Stimulated activated naive B cell treated with anti-CD40 and anti-IgM and Interleukin-4, amounts not matched to agents 10 μg/mL and 1 μg/mL and 100 μg/mL, for 72 hours (primary cell): ENCODE results near the gene GRK5.

ENCODE experiments used
- ATAC-seq, 2 donors: fragments of 150-1000 bp; cut with Tn5 transposase; replicated peaks; 2 replicates each; pipeline ENCODE4 v1.10.0; 2021; ENCODE audit warnings: moderate library complexity in 1 of 2
- DNase-seq: peaks from one replicate; pipeline ENCODE4 v3.0.0; 2021
- H3K27ac Mint-ChIP-seq: one replicate; pipeline ENCODE4 v1.8.0; 2022; ENCODE audit warnings: mild to moderate bottlenecking, mixed read lengths
- H3K27me3 Mint-ChIP-seq, 2 donors: one replicate each; pipeline ENCODE4 v1.8.0; 2022; ENCODE audit warnings: mixed read lengths in 2 of 2
- H3K36me3 Mint-ChIP-seq, 2 donors: one replicate each; pipeline ENCODE4 v1.8.0; 2022; ENCODE audit warnings: mixed read lengths in 2 of 2, mild to moderate bottlenecking in 1 of 2
- H3K4me1 Mint-ChIP-seq, 2 donors: one replicate each; pipeline ENCODE4 v1.8.0; 2022; ENCODE audit warnings: mixed read lengths in 2 of 2, mild to moderate bottlenecking in 1 of 2
- H3K4me3 Mint-ChIP-seq, 2 donors: one replicate each; pipeline ENCODE4 v1.8.0; 2022; ENCODE audit warnings: mild to moderate bottlenecking in 2 of 2, mixed read lengths in 2 of 2, moderate library complexity in 1 of 2
- H3K9me3 Mint-ChIP-seq, 2 donors: one replicate each; pipeline ENCODE4 v1.8.0; 2022; ENCODE audit warnings: mixed read lengths in 2 of 2, mild to moderate bottlenecking in 1 of 2

Gene GRK5

DNA sequence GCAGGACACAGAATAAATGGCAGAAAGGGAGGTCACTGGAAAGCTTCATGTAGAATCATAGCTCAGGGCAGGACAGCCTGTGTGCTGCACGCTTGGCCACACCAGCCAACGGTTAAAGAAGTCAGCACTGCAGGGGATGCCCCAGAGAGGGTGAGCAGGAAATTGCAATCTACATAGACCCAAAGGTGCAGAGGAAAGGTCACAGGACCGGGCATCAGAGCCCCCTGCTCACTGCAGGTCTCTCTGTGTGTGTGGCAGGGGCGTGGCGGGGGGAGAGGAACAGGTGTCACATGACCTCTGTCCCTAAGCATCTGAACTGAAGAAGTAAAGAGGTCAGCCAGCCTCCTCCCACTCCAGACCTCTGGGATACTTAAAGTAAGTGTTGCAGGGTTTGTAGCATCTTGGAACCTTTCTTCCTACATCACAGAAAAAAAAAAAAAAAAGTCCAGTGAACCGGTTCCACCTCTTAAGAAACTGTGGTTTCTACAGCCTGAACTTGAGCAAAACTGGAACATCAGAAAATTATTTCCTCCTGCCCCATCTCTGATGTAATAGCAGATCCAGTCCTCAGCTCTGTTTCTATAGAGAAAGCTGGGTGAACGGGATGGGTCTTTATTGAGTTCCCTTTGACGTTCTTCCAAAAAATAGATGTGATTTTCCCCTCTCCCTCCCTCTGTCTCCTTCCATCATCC is 270.9 kb downstream of the GRK5 start:
- DNase-seq (peak; percentile 85), ATAC-seq (peak; percentile 95 to 96)
- H3K27ac Mint-ChIP-seq = peak overlapping the region; percentile 94
- H3K27me3 Mint-ChIP-seq = no peaks in the 10 kb centered on the region
- H3K4me3 Mint-ChIP-seq = peak overlapping the region; percentile 68 to 73
- peaks cover 33 to 56% of the 10 kb centered on the region in 2 donors for H3K4me1 Mint-ChIP-seq
- peaks cover 4 to 9% of the 10 kb centered on the region in 2 donors for H3K36me3 Mint-ChIP-seq
- H3K9me3 Mint-ChIP-seq = peaks cover 4% of the 10 kb centered on the region in 2 donors

DNA sequence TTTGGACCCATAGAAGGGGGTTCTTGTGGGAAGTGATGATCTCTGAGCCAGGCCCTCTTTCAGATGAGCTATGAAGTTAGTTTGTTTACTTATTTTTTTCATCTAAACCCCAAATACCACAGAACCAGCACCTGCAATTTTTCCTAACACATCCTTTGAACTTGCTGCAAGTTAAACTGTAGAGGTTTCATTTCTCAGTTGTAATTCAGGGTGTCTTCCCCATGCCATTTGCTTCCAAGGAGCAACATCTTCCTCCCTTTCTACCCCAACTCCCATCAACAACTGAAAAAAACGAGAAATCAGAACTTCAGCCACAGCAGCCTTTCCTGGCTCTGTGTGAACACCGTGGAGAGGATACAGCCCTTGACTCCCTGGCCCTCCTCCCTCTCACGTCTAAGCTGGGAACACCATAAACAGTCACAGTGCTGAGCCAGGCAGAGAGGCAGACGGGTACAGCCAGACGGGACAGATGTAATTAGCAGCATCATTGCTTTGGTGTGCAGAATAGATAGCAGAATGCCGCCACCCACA is 271.5 kb downstream of the GRK5 start:
- Mint-ChIP-seq H3K4me1 (peaks cover 32 to 50% of the 10 kb centered on the region in 2 donors), H3K27me3 (no peaks in the 10 kb centered on the region), H3K4me3 (peak overlapping the region; percentile 68 to 73), H3K36me3 (peaks cover 3 to 7% of the 10 kb centered on the region in 2 donors), H3K9me3 (peaks cover 2 to 4% of the 10 kb centered on the region in 2 donors), H3K27ac (peak overlapping the region; percentile 94)
- ATAC-seq (no peak), DNase-seq (no peak)

DNA sequence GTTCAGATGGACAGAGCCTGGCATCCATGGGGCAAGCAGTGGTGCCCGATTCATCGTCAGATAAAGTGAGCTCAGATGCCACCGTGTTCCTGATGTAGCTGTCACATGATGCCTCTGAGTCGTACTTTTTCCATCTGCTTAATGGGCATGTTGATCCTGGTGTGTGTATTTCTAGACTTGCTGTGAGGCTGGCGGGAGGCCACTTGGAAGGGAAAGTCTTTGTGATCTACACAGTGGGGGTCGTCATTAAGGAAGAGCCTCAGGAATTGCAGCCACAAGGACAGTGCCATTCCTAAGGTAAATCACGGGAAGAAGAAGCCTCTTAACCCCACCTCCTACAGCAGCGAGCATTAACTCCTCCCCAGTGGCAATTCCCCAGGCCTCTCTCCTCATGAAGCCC is 272.2 kb downstream of the GRK5 start:
- no peak overlapping the region for H3K4me3 Mint-ChIP-seq

DNA sequence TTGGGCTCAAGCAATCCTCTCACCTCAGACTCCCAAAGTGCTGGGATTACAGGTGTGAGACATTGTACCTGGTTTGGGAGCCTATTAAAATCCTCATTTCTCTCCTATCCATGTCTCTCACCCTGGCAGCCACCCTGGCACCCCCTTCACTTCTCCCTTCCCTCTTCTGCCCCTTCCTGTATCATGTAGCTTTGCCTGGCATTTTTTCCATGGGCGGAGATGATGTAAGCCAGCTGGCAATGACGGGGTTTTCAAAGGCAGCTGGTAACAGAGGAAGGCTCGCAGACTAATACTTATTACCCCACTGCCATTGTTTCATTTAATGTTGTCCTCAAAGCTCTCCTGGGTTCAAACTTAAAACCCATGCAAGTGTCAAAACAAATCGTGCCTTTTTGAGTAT is 273.3 kb downstream of the GRK5 start:
- Mint-ChIP-seq H3K36me3 (peaks cover 2 to 5% of the 10 kb centered on the region in 2 donors), H3K4me1 (peaks cover 30 to 47% of the 10 kb centered on the region in 2 donors), H3K27me3 (no peaks in the 10 kb centered on the region), H3K9me3 (peaks cover 0 to 2% of the 10 kb centered on the region in 2 donors), H3K4me3 (no peak overlapping the region), H3K27ac (peak overlapping the region; percentile 42)
- ATAC-seq = no peak
- no peak for DNase-seq

More for the DNA sequence above, 272.2 kb downstream of the GRK5 start:
- Mint-ChIP-seq H3K9me3 (peaks cover 0 to 2% of the 10 kb centered on the region in 2 donors), H3K36me3 (peaks cover 2 to 5% of the 10 kb centered on the region in 2 donors), H3K4me1 (peaks cover 30 to 47% of the 10 kb centered on the region in 2 donors), H3K27ac (peak overlapping the region; percentile 25), H3K27me3 (no peaks in the 10 kb centered on the region)
- DNase-seq = no peak
- ATAC-seq = no peak

DNA sequence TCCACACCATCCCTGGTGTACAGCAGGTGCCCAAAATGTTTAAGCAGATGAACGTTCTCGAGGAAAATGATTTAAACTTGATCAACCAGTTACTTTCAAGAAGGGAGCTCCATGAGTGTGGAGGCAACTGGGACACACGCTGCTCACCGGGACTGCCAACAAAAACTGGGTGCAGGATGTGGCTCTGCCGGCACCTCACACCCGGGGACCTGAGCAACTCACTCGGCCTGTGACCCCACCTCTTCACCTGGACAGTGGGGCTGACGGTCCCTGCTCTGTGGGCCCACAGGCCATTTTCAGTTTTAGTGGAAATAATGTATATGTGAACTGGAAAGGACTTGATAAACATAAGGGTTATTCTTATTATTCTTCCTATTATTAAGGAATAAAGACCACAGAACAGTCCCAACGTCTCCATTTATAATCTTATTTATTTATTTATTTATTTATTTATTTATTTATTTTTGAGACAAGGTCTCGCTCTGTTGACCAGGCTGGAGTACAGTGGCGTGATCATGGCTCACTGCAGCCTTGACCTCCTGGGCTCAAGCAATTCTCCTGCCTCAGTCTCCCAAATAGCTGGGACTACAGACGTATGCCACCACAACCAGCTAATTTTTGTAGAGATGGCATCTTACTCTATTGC is 274.5 kb downstream of the GRK5 start:
- DNase-seq (no peak), ATAC-seq (no peak)
- peaks cover 28 to 35% of the 10 kb centered on the region in 2 donors for H3K4me1 Mint-ChIP-seq
- H3K4me3 Mint-ChIP-seq = no peak overlapping the region
- peaks cover 0 to 2% of the 10 kb centered on the region in 2 donors for H3K9me3 Mint-ChIP-seq
- no peaks in the 10 kb centered on the region for H3K27me3 Mint-ChIP-seq
- no peak overlapping the region for H3K27ac Mint-ChIP-seq
- peaks cover 2 to 5% of the 10 kb centered on the region in 2 donors for H3K36me3 Mint-ChIP-seq

DNA sequence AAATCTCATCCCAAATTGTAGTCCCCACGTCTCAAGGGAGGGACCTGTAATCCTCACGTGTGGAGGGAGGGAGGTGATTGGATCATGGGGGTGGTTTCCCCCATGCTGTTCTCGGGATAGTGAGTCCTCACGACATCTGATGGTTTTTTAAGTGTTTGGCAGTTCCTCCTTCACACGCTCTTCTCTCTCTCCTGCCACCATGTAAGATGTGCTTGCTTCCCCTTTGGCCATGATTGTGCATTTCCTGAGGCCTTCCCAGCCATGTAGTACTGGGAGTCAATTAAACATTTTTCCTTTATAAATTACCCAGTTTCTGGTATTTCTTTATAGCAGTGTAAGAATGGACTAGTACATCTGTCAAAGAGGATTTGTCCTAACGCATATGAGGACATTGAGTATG is 275.6 kb downstream of the GRK5 start:
- no peak overlapping the region for H3K4me3 Mint-ChIP-seq
- peaks cover 0 to 2% of the 10 kb centered on the region in 2 donors for H3K9me3 Mint-ChIP-seq
- peaks cover 18 to 24% of the 10 kb centered on the region in 2 donors for H3K4me1 Mint-ChIP-seq
- no peaks in the 10 kb centered on the region for H3K27me3 Mint-ChIP-seq
- ATAC-seq (no peak), DNase-seq (no peak)
- H3K27ac Mint-ChIP-seq = no peak overlapping the region
- H3K36me3 Mint-ChIP-seq = peaks cover 2 to 5% of the 10 kb centered on the region in 2 donors

DNA sequence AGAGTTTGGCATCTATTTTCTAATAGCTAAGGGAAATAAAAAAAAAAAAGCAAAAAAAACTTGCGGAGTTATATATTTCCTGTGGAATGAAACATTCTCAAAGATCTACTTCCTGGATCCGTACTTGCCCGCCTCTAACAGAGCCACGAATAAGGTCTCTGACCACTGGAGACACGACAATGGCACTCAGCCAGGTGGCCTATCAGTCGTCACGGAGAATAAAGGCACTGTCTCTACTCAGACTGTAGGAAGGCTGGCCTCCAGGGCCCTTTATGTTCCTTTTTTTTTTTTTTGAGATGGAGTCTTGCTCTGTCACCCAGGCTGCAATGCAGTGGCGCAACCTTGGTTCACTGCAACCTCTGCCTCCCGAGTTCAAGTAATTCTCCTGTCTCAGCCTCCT is 276.5 kb downstream of the GRK5 start:
- Mint-ChIP-seq H3K4me1 (peaks cover 11 to 16% of the 10 kb centered on the region in 2 donors), H3K27me3 (no peaks in the 10 kb centered on the region), H3K4me3 (no peak overlapping the region), H3K9me3 (peaks cover 0 to 2% of the 10 kb centered on the region in 2 donors), H3K27ac (no peak overlapping the region), H3K36me3 (peaks cover 2 to 5% of the 10 kb centered on the region in 2 donors)
- ATAC-seq = no peak
- DNase-seq = no peak

DNA sequence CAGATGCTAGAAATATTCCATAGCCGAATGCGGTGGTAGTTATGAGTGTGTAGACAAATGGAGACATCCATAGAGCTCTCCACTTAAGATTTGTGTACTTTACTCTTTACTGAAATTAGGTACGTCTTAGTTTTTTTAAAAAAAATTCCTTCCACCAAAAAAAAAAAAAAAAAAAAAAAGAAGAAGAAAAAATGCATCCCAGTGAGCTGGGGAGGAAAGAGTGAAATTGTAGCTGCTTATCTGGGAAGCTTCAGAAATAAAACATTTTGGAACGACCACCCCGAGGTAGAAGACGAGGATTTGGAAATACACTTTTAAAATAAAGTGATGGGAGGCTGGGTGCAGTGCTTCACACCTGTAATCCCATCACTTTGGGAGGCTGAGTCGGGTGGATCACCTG is 281.3 kb downstream of the GRK5 start:
- Mint-ChIP-seq H3K4me3 (no peak overlapping the region), H3K27ac (no peak overlapping the region), H3K27me3 (no peaks in the 10 kb centered on the region), H3K9me3 (no peaks in the 10 kb centered on the region), H3K4me1 (peaks cover 10 to 12% of the 10 kb centered on the region in 2 donors), H3K36me3 (peaks cover 0 to 5% of the 10 kb centered on the region in 2 donors)
- DNase-seq (no peak), ATAC-seq (no peak)

DNA sequence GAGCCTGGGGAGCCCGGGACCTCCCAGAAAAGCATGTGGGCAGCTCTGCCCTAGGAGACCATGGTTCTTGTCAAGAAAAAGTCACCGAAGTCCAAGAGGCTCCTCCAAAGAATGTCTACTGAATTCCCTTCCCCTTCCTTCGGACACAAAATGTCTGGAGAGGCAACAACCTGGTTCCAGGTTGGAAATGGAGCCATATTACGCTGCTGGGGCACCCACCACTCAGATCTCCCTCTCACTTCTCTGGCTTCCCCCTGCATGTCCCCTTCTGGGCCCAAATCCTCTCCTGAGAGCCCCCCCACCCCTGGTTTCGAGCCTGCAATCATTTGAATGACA is 282.6 kb downstream of the GRK5 start:
- H3K4me1 Mint-ChIP-seq = peaks cover 20 to 25% of the 10 kb centered on the region in 2 donors
- no peaks in the 10 kb centered on the region for H3K27me3 Mint-ChIP-seq
- peaks cover 3 to 9% of the 10 kb centered on the region in 2 donors for H3K36me3 Mint-ChIP-seq
- no peak for DNase-seq
- peak overlapping the region; percentile 90 for H3K27ac Mint-ChIP-seq
- H3K4me3 Mint-ChIP-seq = peak overlapping the region; percentile 87 to 92
- H3K9me3 Mint-ChIP-seq = no peaks in the 10 kb centered on the region
- ATAC-seq = no peak

DNA sequence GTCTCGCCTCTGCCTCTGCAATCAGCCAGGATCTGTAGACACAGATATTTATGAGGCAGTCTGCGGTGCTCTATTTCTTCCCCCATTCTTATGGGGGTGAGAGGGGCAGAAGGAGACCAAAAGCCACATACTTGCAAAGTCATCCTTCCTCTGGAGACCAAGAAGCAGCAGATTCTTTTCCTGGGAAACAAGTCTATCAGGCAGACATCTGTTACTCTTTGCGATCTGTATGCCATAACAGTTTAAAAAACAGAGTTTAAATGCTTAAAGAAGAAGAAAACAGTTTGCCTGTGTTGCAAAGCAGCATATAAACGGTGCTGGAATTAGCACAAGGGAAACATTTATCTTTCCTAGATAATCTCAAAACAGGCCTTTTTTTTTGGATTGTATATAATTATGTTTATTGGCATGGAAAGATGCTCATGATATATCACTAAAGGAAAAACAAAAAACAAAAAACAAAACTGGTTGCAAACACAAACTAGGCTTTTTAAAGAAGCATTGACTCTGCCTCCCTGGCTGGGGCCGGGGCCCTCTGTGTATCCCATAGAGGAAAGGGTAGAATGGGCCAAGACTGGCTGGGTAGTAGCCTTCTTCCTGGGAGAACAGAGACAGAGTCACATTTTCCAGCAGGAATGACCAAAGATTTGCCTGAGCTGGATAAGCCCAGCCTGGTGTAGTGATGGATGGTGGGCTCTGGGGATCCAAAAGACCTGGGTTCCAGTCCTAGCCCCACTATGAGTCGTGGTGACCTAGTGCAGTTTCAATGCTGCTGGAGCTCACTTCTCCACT is 284.8 kb downstream of the GRK5 start:
- Mint-ChIP-seq H3K36me3 (peaks cover 3 to 21% of the 10 kb centered on the region in 2 donors), H3K27me3 (no peaks in the 10 kb centered on the region), H3K4me3 (no peak overlapping the region), H3K27ac (peak overlapping the region; percentile 5), H3K4me1 (peaks cover 36 to 47% of the 10 kb centered on the region in 2 donors), H3K9me3 (no peaks in the 10 kb centered on the region)
- ATAC-seq (no peak), DNase-seq (no peak)

DNA sequence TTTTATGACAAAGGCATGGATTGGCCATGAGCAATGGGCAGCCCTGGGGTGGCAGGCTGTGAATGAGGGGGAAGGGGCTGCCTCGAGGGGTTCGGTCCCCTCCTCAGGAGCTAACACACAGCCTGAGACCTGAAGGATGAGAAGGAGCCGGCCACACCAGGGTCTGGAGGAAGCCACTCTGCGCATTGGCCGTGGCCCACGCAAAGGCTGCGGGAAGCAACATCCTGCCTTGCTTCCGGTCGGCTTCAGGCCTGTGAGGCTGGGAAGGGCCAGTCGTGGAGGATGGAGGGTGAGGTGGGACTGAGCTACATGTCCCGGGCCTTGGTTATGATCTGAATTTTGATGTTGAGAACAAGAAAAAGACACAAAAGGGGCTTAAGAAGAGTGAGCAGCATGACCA is 285.8 kb downstream of the GRK5 start:
- DNase-seq (no peak), ATAC-seq (no peak)
- Mint-ChIP-seq H3K27ac (no peak overlapping the region), H3K4me3 (no peak overlapping the region), H3K4me1 (peaks cover 40 to 57% of the 10 kb centered on the region in 2 donors), H3K9me3 (no peaks in the 10 kb centered on the region), H3K36me3 (peaks cover 9 to 25% of the 10 kb centered on the region in 2 donors), H3K27me3 (no peaks in the 10 kb centered on the region)

DNA sequence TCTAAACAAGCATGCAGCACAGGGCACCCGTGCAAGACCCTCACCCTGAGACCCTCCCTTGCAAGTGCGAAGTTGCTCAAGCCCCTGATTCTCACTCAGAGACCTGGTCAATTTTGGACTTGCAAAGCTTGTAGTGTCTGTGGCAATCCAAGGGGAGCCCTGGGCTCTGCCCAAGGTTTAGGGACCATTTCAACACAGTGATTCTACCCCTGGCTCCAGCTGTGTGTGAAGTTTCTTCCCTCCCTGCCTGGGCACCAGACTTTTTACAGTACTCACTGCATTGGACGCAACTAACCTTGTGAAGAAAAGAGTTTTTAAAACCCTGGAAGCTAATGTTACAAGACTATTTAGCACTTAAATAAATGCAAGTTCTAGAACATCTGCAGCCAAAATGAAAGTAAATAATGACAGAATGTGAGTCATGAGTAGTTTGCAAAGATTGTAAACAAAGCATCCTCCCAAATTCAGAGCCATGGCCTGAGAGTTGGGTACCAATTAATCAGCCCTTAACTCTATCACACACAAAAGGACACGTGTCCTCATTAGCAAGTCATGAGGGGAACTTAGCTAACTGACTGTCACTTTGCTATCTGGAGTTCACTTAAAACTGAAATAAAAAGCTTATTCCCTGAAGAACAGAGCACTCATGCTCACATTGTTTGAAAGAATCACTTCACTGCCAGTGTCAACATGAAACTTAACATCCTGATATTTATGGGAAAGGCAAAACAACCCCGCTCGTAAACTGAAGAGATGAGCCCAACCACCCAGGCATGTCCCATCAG is 287.1 kb downstream of the GRK5 start:
- Mint-ChIP-seq H3K36me3 (peaks cover 18 to 38% of the 10 kb centered on the region in 2 donors), H3K27me3 (no peaks in the 10 kb centered on the region), H3K9me3 (no peaks in the 10 kb centered on the region), H3K27ac (peak overlapping the region; percentile 25), H3K4me1 (peaks cover 46 to 68% of the 10 kb centered on the region in 2 donors), H3K4me3 (no peak overlapping the region)
- DNase-seq = no peak
- no peak for ATAC-seq

DNA sequence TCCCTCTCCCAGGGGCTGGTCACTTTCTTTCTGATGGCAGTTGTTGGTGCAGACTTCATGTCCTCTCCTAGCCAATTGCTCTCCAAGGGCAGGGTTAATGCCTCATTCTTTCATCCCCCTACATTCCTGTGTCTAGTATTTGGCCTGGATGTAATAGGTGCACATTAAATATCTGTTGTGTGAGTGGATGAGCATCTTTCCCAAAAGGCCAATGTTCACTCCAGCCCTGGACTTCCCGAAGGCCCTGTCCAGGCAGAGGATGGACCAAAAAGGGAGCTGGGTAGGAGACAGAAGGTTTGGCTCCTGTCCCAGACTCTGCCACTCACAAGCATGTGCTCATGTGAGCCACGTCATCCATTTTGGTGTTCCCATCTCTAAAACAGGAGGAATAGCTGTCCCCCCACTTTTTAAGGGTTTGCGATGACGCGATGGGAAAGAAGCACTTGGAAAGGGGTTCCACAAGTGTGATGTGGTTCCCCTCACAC is 287.7 kb downstream of the GRK5 start:
- peaks cover 19 to 40% of the 10 kb centered on the region in 2 donors for H3K36me3 Mint-ChIP-seq
- no peak for DNase-seq
- peak overlapping the region; percentile 20 for H3K27ac Mint-ChIP-seq
- H3K9me3 Mint-ChIP-seq = no peaks in the 10 kb centered on the region
- peak overlapping the region in 1 of 2 donors; percentile 50 for H3K4me3 Mint-ChIP-seq
- ATAC-seq = no peak
- H3K27me3 Mint-ChIP-seq = no peaks in the 10 kb centered on the region
- peaks cover 45 to 66% of the 10 kb centered on the region in 2 donors for H3K4me1 Mint-ChIP-seq
